ENCODE measurements around the gene PAFAH1B1. TPM values are rescaled to one million over a fixed set of nuclear protein-coding genes. Genes with fewer than 3 reads are reported as not detected.
"Not testable (repeated sequence)": the region's sequence is repeated elsewhere in the genome, so short reads cannot be mapped to it uniquely, and the experiment has no call there.

Gene PAFAH1B1
- total RNA-seq (2021): 210 and 212 TPM in 2 replicates
- Bru-seq, nascent RNA: percentile 94 among the genes with signal in this experiment
- percentile 94 among the genes with signal in this experiment for BruChase-seq, experiment 1, labeled RNA remaining after a 2-hour chase
- BruChase-seq, experiment 2, labeled RNA remaining after a 6-hour chase: percentile 95 among the genes with signal in this experiment
- long read RNA-seq, full-length matches to known transcripts: 170 of 233 reads
- long read RNA-seq, partial matches to known transcripts: 41 of 233 reads
- long read RNA-seq, other reads (novel, unspliced or antisense): 22 of 233 reads

DNA sequence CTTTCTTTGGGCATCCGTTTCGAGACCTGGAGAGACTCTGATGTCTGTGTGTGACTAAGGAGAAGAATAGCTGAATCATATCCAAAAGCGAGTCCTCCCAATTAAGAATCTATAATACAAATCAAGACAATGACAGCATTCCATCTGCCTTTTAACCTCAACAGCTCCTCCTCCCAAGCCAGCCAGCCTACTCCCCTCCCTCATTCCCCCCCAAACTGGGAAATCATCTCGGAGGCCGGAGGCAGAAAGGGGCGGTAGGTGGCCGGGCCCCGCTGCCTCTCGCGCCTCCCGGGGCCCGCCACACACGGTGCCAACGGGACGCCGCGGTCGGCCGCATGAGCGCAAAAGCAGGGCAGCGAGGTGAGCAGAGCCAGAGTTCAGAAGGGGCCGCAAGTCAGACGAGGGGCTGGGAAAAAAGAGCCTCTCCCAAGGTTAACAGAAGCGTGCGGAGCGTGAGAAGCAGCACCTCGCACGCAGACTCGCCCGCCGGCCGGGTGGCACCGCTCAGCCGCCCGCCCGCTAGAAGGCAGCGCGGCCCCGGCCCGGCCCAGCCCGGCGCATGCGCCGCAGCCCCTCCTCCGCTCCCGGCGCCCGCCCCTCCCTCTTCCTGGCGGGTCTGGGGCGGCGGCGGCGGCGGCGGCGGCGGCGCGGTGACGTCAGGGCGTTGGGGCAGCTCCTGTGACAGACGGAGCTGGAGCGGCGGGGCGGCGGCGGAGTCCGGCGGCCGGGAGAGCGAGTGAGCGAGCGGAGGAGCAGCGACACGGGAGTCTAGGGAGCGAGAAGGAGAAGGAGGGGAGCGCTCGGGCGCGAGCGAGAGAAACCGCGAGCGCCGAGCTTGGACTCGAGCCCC lies at the start of gene PAFAH1B1:
Gene PAFAH1B1, plus strand, starts transcription at position 684 of the 850 bp plus-strand sequence. CDS start 44,635 bp downstream, outside the sequence.
- TSS peak; percentile 94 for BruUV-seq (replicated peaks)
- ChIA-PET CTCF (no interaction called here), POLR2A (ENCODE audit: low non-redundant PET) (interaction anchor here (0.8 kb wide), 1 partner anchor 85 kb away, joined by 3 read pairs; no protein-coding TSS in a partner anchor)
- TF ChIP-seq EZH2 (IDR thresholded peaks at IDR 0.05; ENCODE audit: borderline replicate concordance, low read depth, low read length, poor library complexity, severe bottlenecking): no peak
- TF ChIP-seq, protein P1, sequence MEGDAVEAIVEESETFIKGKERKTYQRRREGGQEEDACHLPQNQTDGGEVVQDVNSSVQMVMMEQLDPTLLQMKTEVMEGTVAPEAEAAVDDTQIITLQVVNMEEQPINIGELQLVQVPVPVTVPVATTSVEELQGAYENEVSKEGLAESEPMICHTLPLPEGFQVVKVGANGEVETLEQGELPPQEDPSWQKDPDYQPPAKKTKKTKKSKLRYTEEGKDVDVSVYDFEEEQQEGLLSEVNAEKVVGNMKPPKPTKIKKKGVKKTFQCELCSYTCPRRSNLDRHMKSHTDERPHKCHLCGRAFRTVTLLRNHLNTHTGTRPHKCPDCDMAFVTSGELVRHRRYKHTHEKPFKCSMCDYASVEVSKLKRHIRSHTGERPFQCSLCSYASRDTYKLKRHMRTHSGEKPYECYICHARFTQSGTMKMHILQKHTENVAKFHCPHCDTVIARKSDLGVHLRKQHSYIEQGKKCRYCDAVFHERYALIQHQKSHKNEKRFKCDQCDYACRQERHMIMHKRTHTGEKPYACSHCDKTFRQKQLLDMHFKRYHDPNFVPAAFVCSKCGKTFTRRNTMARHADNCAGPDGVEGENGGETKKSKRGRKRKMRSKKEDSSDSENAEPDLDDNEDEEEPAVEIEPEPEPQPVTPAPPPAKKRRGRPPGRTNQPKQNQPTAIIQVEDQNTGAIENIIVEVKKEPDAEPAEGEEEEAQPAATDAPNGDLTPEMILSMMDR (conservative IDR thresholded peaks at IDR 0.05; ENCODE audit: low read depth, low read length): 0 out of 2 replicates have a peak, but pooled peaks have one; percentile 14
- H3K27me3 ChIP-seq (replicated peaks; ENCODE audit: insufficient read depth, low read depth, low read length, poor library complexity): no peaks in the 10 kb centered on the region
- H3K4me1 ChIP-seq (ENCODE audit: insufficient read depth, low read length, poor library complexity, severe bottlenecking): peaks cover 17% of the 10 kb centered on the region
- intact Hi-C loops (cut with micrococcal nuclease; ENCODE audit: unreplicated experiment): loop anchor here (5.0 to 10.0 kb wide), 2 partner anchors 78 to 196 kb away; partner anchors contain the start of gene METTL16
- DNase-seq (ENCODE audit: low spot score): peak; percentile 95
- H3K36me3 ChIP-seq (ENCODE audit: insufficient read depth, low read length, poor library complexity, severe bottlenecking): no peaks in the 10 kb centered on the region
- H3K4me3 ChIP-seq (ENCODE audit: low read depth, low read length, poor library complexity, severe bottlenecking): peak within 1 kb of the TSS; percentile 97
- no peaks in the 10 kb centered on the region for H3K9me3 ChIP-seq (ENCODE audit: low read depth, low read length, poor library complexity, severe bottlenecking)
- H3K27ac ChIP-seq (ENCODE audit: low read depth, low read length, poor library complexity, severe bottlenecking): peak within 1 kb of the TSS; percentile 95

DNA sequence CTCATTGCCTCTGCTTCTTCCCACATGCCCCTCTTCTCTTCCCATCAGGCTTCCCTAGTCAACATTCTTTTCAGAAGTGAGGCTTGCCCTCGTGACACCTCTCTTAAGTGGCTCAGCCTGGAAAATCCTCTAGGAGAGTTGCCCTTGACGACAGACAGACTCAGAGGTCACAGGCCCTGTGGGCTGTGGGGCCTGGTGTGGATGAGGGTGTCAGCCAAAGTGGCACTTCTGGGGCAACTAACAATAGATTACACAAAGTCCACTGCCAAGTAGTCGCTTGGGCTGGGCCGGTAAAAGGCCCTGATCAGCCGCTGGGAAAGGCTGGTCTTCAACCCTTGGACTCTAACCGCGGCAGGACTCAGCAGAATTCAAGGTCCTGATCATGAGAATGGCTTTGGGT lies 48.1 kb upstream of the PAFAH1B1 start:
- Histone ChIP-seq H3K36me3 (ENCODE audit: insufficient read depth, low read length, poor library complexity, severe bottlenecking) (no peaks in the 10 kb centered on the region), H3K4me3 (ENCODE audit: low read depth, low read length, poor library complexity, severe bottlenecking) (no peak overlapping the region), H3K9me3 (ENCODE audit: low read depth, low read length, poor library complexity, severe bottlenecking) (no peaks in the 10 kb centered on the region), H3K4me1 (ENCODE audit: insufficient read depth, low read length, poor library complexity, severe bottlenecking) (peaks cover 7% of the 10 kb centered on the region), H3K27ac (ENCODE audit: low read depth, low read length, poor library complexity, severe bottlenecking) (no peak overlapping the region), H3K27me3 (replicated peaks; ENCODE audit: insufficient read depth, low read depth, low read length, poor library complexity) (no peaks in the 10 kb centered on the region)
- ChIA-PET POLR2A (ENCODE audit: low non-redundant PET) (no interaction called here), CTCF (no interaction called here)
- BruUV-seq (replicated peaks): no TSS peak
- intact Hi-C loops (cut with micrococcal nuclease; ENCODE audit: unreplicated experiment): no loop called here
- no peak for DNase-seq (ENCODE audit: low spot score)
- TF ChIP-seq, protein P1 (conservative IDR thresholded peaks at IDR 0.05; ENCODE audit: low read depth, low read length): no peak
- TF ChIP-seq EZH2 (IDR thresholded peaks at IDR 0.05; ENCODE audit: borderline replicate concordance, low read depth, low read length, poor library complexity, severe bottlenecking): no peak

GRCh38 chr17:2547176-2547575 lies 46.3 kb upstream of the PAFAH1B1 start:
- no peak overlapping the region for H3K4me3 ChIP-seq (ENCODE audit: low read depth, low read length, poor library complexity, severe bottlenecking)
- peaks cover 15% of the 10 kb centered on the region for H3K4me1 ChIP-seq (ENCODE audit: insufficient read depth, low read length, poor library complexity, severe bottlenecking)
- no peak overlapping the region for H3K27ac ChIP-seq (ENCODE audit: low read depth, low read length, poor library complexity, severe bottlenecking)
- peak; percentile 71 for DNase-seq (ENCODE audit: low spot score)
- TF ChIP-seq, protein P1 (conservative IDR thresholded peaks at IDR 0.05; ENCODE audit: low read depth, low read length): no peak
- no peak for TF ChIP-seq EZH2 (IDR thresholded peaks at IDR 0.05; ENCODE audit: borderline replicate concordance, low read depth, low read length, poor library complexity, severe bottlenecking)
- ChIA-PET POLR2A (ENCODE audit: low non-redundant PET) (no interaction called here), CTCF (interaction anchor here (0.6 kb wide), 1 partner anchor 53 kb away, joined by 10 read pairs; no protein-coding TSS in a partner anchor)
- intact Hi-C loops (cut with micrococcal nuclease; ENCODE audit: unreplicated experiment): no loop called here
- H3K36me3 ChIP-seq (ENCODE audit: insufficient read depth, low read length, poor library complexity, severe bottlenecking): no peaks in the 10 kb centered on the region
- H3K9me3 ChIP-seq (ENCODE audit: low read depth, low read length, poor library complexity, severe bottlenecking): no peaks in the 10 kb centered on the region
- no peaks in the 10 kb centered on the region for H3K27me3 ChIP-seq (replicated peaks; ENCODE audit: insufficient read depth, low read depth, low read length, poor library complexity)
- no TSS peak for BruUV-seq (replicated peaks)

- BruUV-seq (replicated peaks); DNase-seq (ENCODE audit: low spot score); H3K9me3 ChIP-seq (ENCODE audit: low read depth, low read length, poor library complexity, severe bottlenecking); H3K27ac ChIP-seq (ENCODE audit: low read depth, low read length, poor library complexity, severe bottlenecking); CTCF ChIA-PET; intact Hi-C loops (cut with micrococcal nuclease; ENCODE audit: unreplicated experiment); POLR2A ChIA-PET (ENCODE audit: low non-redundant PET); H3K27me3 ChIP-seq (replicated peaks; ENCODE audit: insufficient read depth, low read depth, low read length, poor library complexity); H3K36me3 ChIP-seq (ENCODE audit: insufficient read depth, low read length, poor library complexity, severe bottlenecking); H3K4me3 ChIP-seq (ENCODE audit: low read depth, low read length, poor library complexity, severe bottlenecking): not testable (repeated sequence)
- peaks cover 20% of the 10 kb centered on the region for H3K4me1 ChIP-seq (ENCODE audit: insufficient read depth, low read length, poor library complexity, severe bottlenecking)
These were observed 45.4 kb upstream of the PAFAH1B1 start for GRCh38 chr17:2548026-2548425.

All from A673 (cell line).